DOHH2 (cell line): ENCODE data around the gene NTS.

Experiments used
- H3F3A ChIP-seq: fragments of 200-600 bp; sonication (generic), shearing (Covaris generic); 2 replicates; pipeline ENCODE4 v1.6.0; 2016; ENCODE audit warnings: antibody characterized with exemption, mild to moderate bottlenecking; ENCODE audit not compliant: control insufficient read depth, insufficient read depth
- H3K27ac ChIP-seq: fragments of 200-600 bp; sonication (generic); 2 replicates; pipeline ENCODE4 v1.5.1; 2014; ENCODE audit warnings: low read depth, mild to moderate bottlenecking, low read length, moderate library complexity
- H3K27me3 ChIP-seq: fragments of 200-600 bp; sonication (generic); 2 replicates; pipeline ENCODE4 v1.6.1; 2014; ENCODE audit warnings: mild to moderate bottlenecking, low read length, mixed read lengths; ENCODE audit not compliant: control insufficient read depth
- H3K36me3 ChIP-seq: fragments of 200-600 bp; sonication (generic); 2 replicates; pipeline ENCODE4 v1.6.1; 2014; ENCODE audit warnings: mild to moderate bottlenecking, low read length, moderate library complexity, mixed read lengths; ENCODE audit not compliant: control insufficient read depth
- H3K4me1 ChIP-seq: fragments of 200-600 bp; sonication (generic); 2 replicates; pipeline ENCODE4 v1.6.1; 2014; ENCODE audit warnings: mild to moderate bottlenecking, low read length, mixed read lengths; ENCODE audit not compliant: control insufficient read depth
- H3K4me2 ChIP-seq: fragments of 200-600 bp; sonication (generic); 2 replicates; pipeline ENCODE4 v1.6.0; 2014; ENCODE audit warnings: mild to moderate bottlenecking, low read length, moderate library complexity
- H3K4me3 ChIP-seq: fragments of 200-600 bp; sonication (generic); 2 replicates; pipeline ENCODE4 v1.5.1; 2014; ENCODE audit warnings: mild to moderate bottlenecking, low read length, mixed read lengths
- H3K79me2 ChIP-seq: fragments of 200-600 bp; sonication (generic); 2 replicates; pipeline ENCODE4 v1.6.1; 2014; ENCODE audit warnings: mild to moderate bottlenecking, low read length, mixed read lengths; ENCODE audit not compliant: control insufficient read depth
- H3K9me2 ChIP-seq: fragments of 200-600 bp; sonication (generic); replicated peaks from 2 replicates; pipeline ENCODE4 v1.6.1; 2014; ENCODE audit warnings: mild to moderate bottlenecking, low read length, mixed read lengths; ENCODE audit not compliant: control insufficient read depth
- H3K9me3 ChIP-seq: fragments of 200-600 bp; sonication (generic); 2 replicates; pipeline ENCODE4 v1.6.1; 2014; ENCODE audit warnings: antibody characterized with exemption, low read length, mixed read lengths; ENCODE audit not compliant: control insufficient read depth, insufficient read depth
- H4K20me1 ChIP-seq: fragments of 200-600 bp; sonication (generic); 2 replicates; pipeline ENCODE4 v1.6.0; 2014; ENCODE audit warnings: low read depth, mild to moderate bottlenecking, antibody characterized with exemption, low read length, moderate library complexity; ENCODE audit not compliant: control insufficient read depth, insufficient read depth
- CTCF ChIP-seq: fragments of 200-600 bp; sonication (generic); IDR thresholded peaks from one replicate; pipeline ENCODE4 v1.5.1; 2014; ENCODE audit warnings: antibody characterized with exemption, mild to moderate bottlenecking, low read depth, low read length; ENCODE audit not compliant: poor library complexity, severe bottlenecking
- EZH2phosphoT487 ChIP-seq: fragments of 200-600 bp; sonication (generic); IDR thresholded peaks from 2 replicates; pipeline ENCODE4 v1.6.1; 2017; ENCODE audit warnings: borderline replicate concordance, mild to moderate bottlenecking, antibody characterized with exemption, low read length, moderate library complexity, mixed read lengths

NTS gene

GRCh38 chr12:85866986-85867776, 6.9 kb upstream of the NTS start:
- H3K9me2 ChIP-seq, result no peaks in the 10 kb centered on the region
- no peaks in the 10 kb centered on the region for H3K36me3 ChIP-seq
- H3K4me1 ChIP-seq, result no peaks in the 10 kb centered on the region
- H3K9me3 ChIP-seq, result no peaks in the 10 kb centered on the region
- H3F3A ChIP-seq, result no peaks in the 10 kb centered on the region
- TF ChIP-seq CTCF (peak; percentile 75), EZH2phosphoT487 (no peak)
- H3K4me3 ChIP-seq, result no peak overlapping the region
- no peak overlapping the region for H3K4me2 ChIP-seq
- H3K27ac ChIP-seq, result no peak overlapping the region
- no peaks in the 10 kb centered on the region for H3K79me2 ChIP-seq
- H4K20me1 ChIP-seq, result no peaks in the 10 kb centered on the region
- no peaks in the 10 kb centered on the region for H3K27me3 ChIP-seq

GRCh38 chr12:85872497-85873091, 1.5 kb upstream of the NTS start:
- no peaks in the 10 kb centered on the region; the same call in 1 of the 2 replicates for H3K27me3 ChIP-seq
- TF ChIP-seq EZH2phosphoT487, result no peak
- TF ChIP-seq CTCF, result peak; percentile 69
- H3K4me3 ChIP-seq, result no peak overlapping the region
- no peaks in the 10 kb centered on the region for H3K9me2 ChIP-seq
- no peaks in the 10 kb centered on the region for H3F3A ChIP-seq
- no peaks in the 10 kb centered on the region for H4K20me1 ChIP-seq
- H3K4me2 ChIP-seq, result no peak overlapping the region
- H3K36me3 ChIP-seq, result no peaks in the 10 kb centered on the region
- no peaks in the 10 kb centered on the region for H3K9me3 ChIP-seq
- H3K27ac ChIP-seq, result no peak overlapping the region
- 0 out of 2 replicates have a peak, but pooled peaks cover 3% of the 10 kb centered on the region for H3K4me1 ChIP-seq
- H3K79me2 ChIP-seq, result no peaks in the 10 kb centered on the region

GRCh38 chr12:85877459-85877858, 3.4 kb downstream of the NTS start:
- H3K9me3 ChIP-seq, result no peaks in the 10 kb centered on the region
- H3K79me2 ChIP-seq, result no peaks in the 10 kb centered on the region
- no peak overlapping the region for H3K4me2 ChIP-seq
- H3K9me2 ChIP-seq, result no peaks in the 10 kb centered on the region
- 0 out of 2 replicates have a peak, but pooled peaks cover 3% of the 10 kb centered on the region for H3K4me1 ChIP-seq
- H3K4me3 ChIP-seq, result no peak overlapping the region
- TF ChIP-seq EZH2phosphoT487, result no peak
- no peak for TF ChIP-seq CTCF
- no peaks in the 10 kb centered on the region; the same call in 1 of the 2 replicates for H3K27me3 ChIP-seq
- H3K27ac ChIP-seq, result no peak overlapping the region
- no peaks in the 10 kb centered on the region for H3F3A ChIP-seq
- H4K20me1 ChIP-seq, result no peaks in the 10 kb centered on the region
- no peaks in the 10 kb centered on the region for H3K36me3 ChIP-seq
